GM19468 (cell line): ENCODE measurements around the gene PDE7B.

Source experiments
- ATAC-seq: cut with Tn5 transposase; IDR thresholded peaks from one replicate; pipeline ENCODE4 v1.9.1; 2021; ENCODE audit warnings: mild to moderate bottlenecking, moderate library complexity, moderate number of reproducible peaks; ENCODE audit not compliant: unreplicated experiment; ENCODE audit errors: extremely low read depth

The PDE7B gene

GRCh38 chr6:135851442-135852271, at the start of gene PDE7B:
Gene PDE7B (plus strand): TSS chr6:135851701.
- ATAC-seq = peak; percentile 78

GRCh38 chr6:135801755-135802465, 49.6 kb upstream of the PDE7B start:
- no peak for ATAC-seq

DNA sequence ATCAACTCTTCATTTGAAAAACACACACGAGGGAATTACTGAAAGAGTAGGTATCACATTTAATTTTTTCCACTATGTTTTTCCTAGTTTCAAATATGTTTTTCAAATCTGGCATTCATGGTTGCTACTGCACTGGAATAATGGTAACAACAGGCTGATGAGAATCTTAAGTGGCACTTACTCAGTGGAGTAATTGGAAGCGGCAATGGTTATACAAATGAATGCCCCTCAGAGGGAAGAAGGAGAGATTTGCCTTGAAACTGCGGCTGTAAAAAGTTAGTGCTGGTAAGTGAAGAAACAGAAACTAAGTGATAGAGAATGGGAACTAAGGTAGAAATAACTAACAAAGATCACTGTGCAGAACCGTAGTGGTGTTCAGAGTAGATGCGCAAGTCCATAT, 41.0 kb upstream of the PDE7B start:
- ATAC-seq = no peak

GRCh38 chr6:135811170-135811569, 40.3 kb upstream of the PDE7B start:
- ATAC-seq = no peak

GRCh38 chr6:135811644-135812526, 39.6 kb upstream of the PDE7B start:
- ATAC-seq = no peak

DNA sequence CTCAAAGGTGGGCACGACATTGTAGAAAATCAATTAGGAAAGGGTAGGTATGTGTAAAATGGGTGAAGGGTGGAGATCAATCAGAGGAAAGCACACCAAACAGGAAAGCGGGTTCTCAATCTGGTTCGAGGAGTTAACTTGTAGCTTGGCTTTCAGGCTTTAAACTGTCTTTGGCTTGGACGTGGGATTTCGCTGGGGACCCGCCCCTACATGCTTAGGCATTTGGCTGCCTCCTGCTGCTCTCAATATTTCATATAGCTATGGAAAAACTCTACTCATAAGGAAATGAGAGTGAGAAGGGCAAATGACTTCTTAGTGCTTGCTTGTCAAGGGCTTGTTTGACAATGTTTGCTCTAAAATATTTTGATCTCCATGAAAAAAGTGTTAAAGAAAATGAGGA, 38.1 kb upstream of the PDE7B start:
- ATAC-seq = no peak

DNA sequence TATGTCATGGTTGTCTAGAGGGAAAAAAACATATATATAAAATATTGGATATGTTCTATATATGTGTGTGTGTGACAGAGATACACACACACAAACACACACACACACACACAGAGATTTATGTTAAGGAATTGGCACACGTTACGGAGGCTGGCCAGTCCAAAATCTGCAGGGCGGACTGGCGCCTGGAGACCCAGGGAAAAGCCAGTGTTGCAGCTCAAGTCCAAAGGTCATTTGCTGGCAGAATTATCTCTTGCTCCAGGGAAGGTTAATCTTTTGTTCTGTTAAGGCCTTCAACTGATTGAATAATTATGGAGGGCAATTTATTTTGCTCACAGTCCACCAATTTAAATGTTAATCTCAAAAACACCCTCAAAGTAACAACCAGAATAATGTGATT, 37.5 kb upstream of the PDE7B start:
- ATAC-seq = no peak

DNA sequence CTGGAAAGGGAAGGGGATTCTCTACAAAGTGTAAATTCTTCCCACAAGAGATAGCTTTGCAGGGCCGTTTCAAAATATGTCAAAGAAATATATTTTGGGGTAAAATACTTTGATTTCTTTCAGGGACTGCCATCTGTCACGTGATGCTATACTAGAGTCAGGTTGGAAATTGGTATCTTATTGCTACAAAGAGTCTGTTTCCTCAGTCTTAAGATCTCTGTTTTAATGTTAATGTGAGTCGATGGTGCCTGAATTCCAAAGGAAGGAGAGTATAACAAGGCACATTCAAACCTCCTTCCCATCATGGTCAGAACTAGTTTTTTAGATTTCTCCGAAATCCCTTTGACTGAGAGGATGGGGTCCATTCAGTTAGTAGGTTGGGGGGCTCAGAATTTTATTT, 36.3 kb upstream of the PDE7B start:
- no peak for ATAC-seq

DNA sequence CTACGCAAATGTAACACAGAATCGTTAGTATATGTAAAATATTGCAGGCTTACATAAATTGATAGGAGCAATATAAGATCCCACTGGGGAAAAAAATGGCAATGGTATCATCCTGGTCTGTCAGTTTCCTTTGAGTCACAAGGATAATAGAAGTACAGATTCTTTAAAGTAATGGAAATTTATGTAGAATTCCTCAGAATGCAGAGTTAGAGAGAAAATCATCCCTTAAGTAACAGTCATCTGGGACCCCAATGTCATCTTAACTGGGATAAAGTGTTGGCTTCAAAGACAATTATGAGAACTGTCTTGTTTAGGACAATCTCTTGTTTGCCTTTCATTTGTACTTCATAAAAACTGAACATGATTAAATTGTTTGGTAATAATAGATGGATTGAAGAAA, 34.5 kb upstream of the PDE7B start:
- ATAC-seq = no peak

GRCh38 chr6:135819665-135820064, 31.8 kb upstream of the PDE7B start:
- no peak for ATAC-seq

GRCh38 chr6:135820340-135820739, 31.2 kb upstream of the PDE7B start:
- ATAC-seq = no peak

DNA sequence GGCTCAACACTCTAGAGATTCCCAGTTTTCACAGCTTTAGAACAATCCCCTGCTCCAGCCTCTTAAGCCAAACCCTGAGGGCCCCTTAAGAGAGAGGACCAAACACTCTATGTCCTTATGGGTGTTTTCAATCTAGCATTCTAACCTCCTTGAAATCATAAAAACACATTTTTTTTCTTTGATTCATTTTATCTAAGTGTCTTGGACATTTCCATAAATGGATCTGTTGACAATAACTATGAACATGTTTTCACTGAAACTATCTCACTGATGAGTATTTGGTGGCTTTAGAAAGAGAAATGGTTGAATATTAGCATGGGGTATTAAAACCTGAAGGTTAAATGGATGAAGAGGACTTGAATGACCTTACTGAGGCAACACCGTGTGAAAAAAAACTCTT, 27.6 kb upstream of the PDE7B start:
- ATAC-seq = no peak

- ATAC-seq = no peak
Measured at GRCh38 chr6:135826236-135826804, 25.2 kb upstream of the PDE7B start.

DNA sequence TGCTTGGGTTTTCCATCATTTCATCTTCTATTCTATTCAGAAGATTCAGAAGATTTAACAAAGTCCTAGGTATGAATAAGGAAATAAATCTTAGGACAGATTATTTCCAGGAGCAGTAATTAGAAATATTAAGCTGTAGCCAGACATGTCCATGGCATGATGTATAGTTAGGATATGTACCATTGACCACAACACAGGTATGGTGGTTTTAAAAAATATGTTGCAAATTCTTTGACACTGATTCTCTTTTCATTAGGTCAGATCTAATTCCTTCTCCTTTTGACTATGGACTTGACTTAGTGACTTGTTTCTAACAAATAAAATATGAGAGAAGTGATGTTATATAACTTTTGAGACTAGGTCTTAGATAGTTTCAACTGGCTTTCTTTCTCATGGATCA, 23.5 kb upstream of the PDE7B start:
- no peak for ATAC-seq

- ATAC-seq = no peak
Measured at GRCh38 chr6:135830452-135830881, 21.0 kb upstream of the PDE7B start.

DNA sequence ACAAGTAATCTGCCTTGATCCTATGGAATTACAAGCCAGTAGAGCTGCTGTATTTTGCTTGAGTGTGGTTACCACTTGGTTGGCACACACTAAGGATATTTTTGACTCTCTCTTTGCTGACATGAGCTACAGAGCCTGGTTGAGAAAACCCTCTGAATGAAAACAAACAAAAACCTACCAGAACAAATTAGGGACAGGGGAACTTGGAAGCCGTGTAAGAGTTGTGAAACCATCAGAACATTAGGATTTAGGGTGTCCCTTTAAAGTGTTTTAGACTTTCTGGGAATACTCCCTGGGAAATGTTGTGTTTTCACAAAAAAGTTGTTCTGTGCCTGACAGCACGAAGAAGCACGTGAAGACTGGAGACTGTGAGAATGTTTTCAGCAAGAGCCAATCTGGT, 20.5 kb upstream of the PDE7B start:
- ATAC-seq = no peak

- no peak for ATAC-seq
Measured at GRCh38 chr6:135832166-135832565, 19.3 kb upstream of the PDE7B start.

GRCh38 chr6:135833771-135834170, 17.7 kb upstream of the PDE7B start:
- no peak for ATAC-seq

GRCh38 chr6:135837735-135838449, 13.6 kb upstream of the PDE7B start:
- ATAC-seq = no peak

- no peak for ATAC-seq
Measured at GRCh38 chr6:135839121-135839520, 12.4 kb upstream of the PDE7B start.
